K562 (cell line): Measurements from ENCODE around the gene DDOST.

Source experiments
- CBFA2T3 ChIP-seq: fragments of 450-650 bp; IDR thresholded peaks from 2 replicates; pipeline ENCODE4 v1.6.1; 2017
- EP300 ChIP-seq: IDR thresholded peaks from 2 replicates; pipeline ENCODE4 v1.6.1; 2012; ENCODE audit warnings: low read length, improper control_type of control experiment
- KDM1A ChIP-seq, 2 experiments: fragments of 450-650 bp; IDR thresholded peaks; 2 replicates each; pipeline ENCODE4 v1.6.1; 2016; ENCODE audit warnings: mild to moderate bottlenecking in 2 of 2
- POLR2A ChIP-seq: fragments of 450-650 bp; conservative IDR thresholded peaks from 2 replicates; pipeline ENCODE4 v1.6.1; 2016
- PTBP1 ChIP-seq: fragments of 200-400 bp; formaldehyde crosslinking; IDR thresholded peaks from 2 replicates; pipeline ENCODE4 v1.6.1; 2017; ENCODE audit warnings: low read depth, low read length
- SP2 ChIP-seq: IDR thresholded peaks from 2 replicates; pipeline ENCODE4 v1.6.1; 2011; ENCODE audit warnings: mild to moderate bottlenecking, low read depth, low read length, moderate library complexity; ENCODE audit not compliant: poor library complexity, severe bottlenecking; ENCODE audit errors: extremely low read depth
- ZNF384 ChIP-seq: IDR thresholded peaks from 2 replicates; pipeline ENCODE4 v1.6.1; 2012; ENCODE audit warnings: low read depth, low read length, improper control_type of control experiment

DNA sequence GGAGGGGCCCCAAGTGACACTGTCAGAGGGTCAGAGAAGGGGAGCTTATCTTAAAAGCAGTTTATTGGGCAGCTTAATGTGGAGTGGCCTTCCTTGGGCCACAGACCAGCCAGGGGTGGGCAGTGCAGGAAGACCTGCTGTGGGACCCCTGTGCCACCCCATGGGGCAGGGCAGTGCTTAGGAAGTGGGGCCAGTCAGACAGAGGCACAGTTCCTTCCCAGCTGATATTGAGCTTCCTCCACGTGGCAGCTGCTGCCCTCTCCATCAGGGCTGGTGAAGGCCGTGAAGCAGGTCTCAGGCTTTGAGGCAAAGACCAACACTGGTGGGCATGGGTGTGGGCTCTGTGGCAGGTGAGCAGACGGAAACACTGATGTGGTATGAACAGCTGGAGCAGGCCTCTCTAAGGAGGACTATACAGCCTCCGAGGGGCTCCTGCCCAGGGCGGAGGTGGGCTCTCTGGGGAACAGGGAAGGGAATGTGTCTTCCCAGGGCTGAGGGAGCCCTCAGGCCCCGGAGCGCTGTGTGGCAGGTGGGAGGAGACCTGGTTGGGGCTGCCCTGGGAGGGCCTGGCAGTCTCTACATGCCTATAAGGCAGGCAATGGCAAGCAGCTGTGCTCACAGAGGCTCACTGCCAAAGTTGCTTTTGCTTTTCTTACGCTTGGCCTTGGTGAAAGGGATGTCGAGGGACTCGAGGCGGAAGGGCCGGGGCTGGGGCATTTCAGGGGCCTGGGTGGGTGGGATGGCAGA is 3.0 kb upstream of the DDOST start:
- TF ChIP-seq SP2 (no peak), KDM1A (IDR thresholded peaks at IDR 0.05) (no peak), POLR2A (no peak), CBFA2T3 (no peak), EP300 (no peak), ZNF384 (no peak), PTBP1 (no peak)
